NCI-H748 (cell line): Measurements from ENCODE around the gene ZNF337.
"Not testable (repeated sequence)": the region's sequence is repeated elsewhere in the genome, so short reads cannot be mapped to it uniquely, and the experiment has no call there.

Experiments used
- DNase-seq: peaks from one replicate; lab custom pipeline; 2025; ENCODE audit not compliant: unreplicated experiment; lab: John Stamatoyannopoulos, UW

The ZNF337 gene

DNA sequence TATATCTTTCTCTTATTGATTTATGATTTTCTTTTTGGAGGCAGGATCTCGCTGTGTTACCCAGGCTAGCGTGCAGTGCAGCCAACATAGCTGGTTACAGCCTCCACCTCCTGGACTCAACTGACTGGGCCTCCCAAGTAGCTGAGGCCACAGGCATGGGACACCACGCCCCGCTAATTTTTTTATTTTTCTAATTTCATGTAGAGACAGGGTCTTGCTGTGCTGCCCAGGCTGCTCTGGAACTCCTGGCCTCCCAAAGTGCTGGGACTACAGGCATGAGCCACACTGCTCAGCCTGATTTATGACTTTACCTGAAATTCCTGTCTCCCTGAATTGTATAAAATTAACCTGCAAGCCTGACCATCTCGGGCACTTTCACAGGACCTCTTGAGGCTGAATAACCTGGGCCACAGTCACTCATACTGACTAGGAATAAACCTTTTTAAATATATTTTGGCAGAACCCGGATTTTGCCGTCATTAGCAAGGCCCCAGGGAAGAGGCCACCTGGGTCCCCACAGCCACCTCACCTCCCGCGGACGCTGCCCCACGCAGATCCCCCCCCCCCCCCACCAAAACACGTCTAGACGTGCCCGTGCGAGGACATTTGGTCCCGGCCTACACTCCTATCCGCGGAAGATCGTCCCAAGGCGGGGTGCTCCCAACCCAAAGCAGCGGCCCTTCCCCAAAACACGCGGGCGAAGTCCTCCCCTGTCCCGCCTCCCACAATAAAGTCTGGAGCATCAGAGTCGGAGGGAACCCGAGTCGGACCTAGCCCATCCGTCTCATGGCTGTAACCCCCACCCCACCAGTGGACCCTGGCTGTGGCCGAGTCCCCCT is 902 bp downstream of the ZNF337 start:
- peak; percentile 47 for DNase-seq

DNA sequence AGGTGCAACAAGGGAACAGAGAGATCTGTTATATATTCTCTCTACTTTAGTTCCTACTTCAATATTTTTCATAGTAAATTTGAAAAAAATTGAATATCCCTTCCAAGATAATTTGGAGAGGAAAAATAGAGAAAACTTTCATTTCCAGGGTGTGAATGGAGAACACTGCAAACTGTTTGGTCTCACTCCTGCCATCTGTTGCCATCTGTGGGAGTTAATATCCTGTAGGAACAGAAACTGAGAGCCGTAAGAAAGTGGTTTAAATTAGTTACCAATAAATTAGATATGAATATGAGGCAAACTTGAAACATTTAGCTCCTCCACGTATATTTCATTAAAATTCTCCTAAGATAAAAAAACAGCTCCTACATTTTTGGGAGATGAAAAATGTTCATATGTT is 4.2 kb downstream of the ZNF337 start:
- DNase-seq: peak; percentile 13

DNA sequence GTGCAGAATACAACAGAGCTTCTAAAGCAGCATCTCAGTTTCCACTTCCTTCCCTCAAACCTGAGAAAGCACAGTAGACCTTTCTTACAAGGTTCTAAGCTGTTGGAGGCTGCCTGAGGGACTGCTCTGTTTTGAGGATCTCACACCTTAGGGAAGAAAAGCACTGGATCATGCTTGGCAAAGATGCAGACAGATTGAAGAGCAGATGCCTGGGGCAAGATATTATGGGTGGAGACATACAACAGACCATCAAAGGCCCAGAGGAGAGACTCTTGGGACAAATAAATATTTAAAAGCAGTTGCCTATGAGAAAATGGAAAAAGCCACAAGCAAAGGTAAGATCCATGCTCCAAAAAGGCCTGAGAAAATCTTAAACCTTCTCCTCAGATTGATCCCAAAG is 6.2 kb downstream of the ZNF337 start:
- DNase-seq: no peak

DNA sequence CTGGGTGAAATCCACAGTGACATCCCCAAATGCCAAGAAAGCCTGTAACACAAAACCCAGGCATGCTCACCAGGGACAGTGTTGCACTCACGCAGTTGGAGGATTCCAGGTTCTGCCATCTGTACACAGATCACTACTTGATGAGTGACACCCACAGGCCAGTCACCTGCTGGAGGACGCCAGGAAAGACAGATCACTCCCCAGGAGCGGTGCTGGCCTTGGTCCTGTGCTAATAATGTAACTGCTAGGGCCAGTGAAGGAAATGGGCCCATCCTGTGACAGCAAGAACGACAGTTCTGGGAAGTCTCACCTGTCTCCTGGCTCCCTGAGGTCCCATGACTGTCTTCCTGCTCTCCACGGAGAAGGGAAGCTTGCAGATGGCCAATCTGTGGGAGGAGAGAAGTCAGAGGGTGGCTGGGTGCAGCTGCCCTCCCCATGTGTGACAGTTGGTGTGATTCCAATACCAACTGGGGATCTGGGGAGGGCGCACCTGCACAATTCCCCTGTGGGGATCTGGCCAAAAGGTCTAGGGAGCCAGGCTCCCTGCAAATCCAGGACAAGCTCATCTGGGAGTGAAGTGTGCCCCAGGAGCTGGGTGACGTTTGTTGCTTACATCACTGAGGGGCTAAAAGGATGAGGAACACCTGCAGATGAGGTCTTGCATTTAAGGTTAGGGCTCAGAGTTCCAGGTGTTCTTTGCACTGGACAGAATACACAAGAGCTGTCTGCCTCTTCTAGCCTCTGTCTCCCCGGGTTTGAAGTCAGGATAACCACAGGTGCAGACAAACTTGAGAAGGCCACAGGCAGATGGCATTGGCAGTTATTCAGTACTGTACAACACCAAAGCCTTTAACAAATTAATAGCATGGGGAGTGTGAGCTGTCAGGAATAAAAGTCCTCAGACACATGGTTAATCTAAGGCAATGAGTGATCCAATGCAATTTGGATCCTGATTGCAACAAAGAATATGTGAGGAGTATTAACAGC is 10.3 kb downstream of the ZNF337 start:
- DNase-seq: no peak

DNA sequence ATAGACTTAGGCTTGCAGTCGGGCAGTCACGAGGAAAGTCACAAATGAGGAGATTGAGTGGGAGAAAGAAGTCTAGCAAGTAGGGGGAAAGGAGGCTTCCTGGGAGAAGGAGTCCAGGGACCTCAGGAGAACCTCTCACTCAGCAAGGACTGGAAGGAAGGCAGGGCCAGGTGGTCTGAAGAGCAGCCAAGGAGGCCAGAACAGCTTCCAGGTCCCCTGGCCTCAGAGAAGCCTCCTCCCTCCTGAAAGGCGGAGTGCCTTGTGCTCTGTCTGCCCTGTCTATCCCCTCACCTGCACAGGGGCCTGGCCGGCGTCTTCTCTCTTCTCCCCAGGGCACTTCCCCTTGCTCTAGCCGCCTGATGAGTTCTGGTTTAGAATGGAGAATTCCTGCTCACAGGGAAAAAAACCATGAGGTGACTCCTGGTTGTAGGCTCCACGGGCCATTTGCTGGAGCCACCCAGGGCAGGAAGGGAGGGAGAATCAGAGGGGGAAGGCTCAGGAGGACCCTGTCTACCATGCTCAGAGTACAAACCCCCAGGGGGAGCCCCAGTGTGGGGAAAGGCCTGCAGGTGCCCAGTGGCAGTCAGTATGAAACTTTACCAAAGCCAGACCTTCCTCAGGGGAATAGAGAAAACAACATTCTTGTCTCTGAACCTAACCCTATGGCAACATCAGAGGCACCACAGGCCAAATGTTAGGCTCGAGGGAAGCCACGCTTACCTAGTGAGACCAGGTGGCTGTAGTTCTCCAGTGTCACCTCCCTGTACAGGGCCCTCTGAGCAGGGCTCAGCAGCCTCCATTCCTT is 11.2 kb downstream of the ZNF337 start:
- no peak for DNase-seq

DNA sequence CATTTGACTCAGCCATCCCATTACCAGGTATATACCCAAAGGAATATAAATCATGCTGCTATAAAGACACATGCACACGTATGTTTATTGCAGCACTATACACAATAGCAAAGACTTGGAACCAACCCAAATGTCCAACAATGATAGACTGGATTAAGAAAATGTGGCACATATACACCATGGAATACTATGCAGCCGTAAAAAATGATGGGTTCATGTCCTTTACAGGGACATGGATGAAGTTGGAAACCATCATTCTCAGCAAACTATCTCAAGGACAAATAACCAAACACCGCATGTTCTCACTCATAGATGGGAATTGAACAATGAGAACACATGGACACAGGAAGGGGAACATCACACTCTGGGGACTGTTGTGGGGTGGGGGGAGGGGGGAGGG is 12.8 kb downstream of the ZNF337 start:
- not testable (repeated sequence) for DNase-seq

DNA sequence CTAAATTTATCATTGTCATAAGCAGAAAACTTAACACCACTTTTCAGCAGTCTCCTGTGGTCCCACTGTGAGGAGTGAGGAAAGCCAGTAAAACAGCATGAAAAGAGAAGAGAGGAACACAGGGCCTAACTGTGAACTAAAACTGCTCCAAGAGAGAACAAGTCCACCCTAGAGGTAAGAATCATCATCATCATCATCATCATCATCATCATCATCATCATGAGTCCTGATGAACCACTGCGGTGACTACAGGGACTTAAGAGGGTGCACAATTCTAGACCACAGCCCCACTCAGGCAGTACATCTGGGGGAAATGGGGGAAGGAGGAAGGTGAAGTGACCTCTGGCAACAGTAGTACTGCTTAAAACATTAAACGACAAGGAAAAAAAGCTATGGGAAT is 13.6 kb downstream of the ZNF337 start:
- no peak for DNase-seq

DNA sequence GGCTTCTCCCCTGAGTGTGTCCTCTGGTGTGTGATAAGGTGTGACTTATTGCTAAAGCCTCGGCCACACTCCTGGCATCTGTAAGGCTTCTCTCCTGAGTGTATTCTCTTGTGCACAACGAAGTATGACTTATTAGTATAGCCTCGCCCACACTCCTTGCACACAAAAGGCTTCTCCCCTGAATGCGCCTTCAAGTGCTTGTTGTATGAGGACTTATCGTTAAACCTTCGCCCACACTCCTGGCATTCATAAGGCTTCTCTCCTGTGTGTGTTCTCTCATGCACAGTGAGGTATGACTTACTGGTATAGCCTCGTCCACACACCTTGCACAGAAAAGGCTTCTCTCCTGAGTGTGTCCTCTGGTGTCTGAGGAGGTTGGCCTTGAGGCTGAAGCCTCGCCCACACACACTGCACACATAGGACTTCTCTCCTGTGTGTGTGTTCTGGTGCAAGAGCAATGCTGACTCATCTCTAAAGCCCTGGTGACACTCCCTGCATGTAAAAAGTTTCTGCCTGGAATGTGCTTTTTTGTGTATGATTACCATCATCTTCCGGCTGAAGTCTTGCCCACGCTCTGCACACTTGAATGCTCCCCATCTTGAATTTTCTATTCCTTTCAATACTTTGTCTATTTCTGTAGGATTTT is 20.4 kb downstream of the ZNF337 start:
- DNase-seq: no peak

DNA sequence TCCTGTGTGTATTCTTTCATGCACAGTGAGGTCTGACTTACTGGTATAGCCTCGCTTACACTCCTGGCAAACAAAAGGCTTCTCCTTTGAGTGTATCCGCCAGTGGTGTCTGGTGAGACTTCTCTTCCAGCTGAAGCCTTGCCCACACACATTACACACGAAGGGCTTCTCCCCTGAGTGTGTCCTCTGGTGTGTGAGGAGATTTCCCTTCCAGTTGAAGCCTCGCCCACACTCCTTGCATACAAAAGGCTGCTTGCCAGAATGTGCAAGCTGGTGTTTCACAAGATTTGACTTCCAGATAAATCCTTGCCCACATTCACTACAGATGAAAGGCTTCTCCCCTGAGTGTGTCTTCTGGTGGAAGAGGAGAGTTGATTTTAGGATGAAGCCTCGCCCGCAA is 21.5 kb downstream of the ZNF337 start:
- no peak for DNase-seq

DNA sequence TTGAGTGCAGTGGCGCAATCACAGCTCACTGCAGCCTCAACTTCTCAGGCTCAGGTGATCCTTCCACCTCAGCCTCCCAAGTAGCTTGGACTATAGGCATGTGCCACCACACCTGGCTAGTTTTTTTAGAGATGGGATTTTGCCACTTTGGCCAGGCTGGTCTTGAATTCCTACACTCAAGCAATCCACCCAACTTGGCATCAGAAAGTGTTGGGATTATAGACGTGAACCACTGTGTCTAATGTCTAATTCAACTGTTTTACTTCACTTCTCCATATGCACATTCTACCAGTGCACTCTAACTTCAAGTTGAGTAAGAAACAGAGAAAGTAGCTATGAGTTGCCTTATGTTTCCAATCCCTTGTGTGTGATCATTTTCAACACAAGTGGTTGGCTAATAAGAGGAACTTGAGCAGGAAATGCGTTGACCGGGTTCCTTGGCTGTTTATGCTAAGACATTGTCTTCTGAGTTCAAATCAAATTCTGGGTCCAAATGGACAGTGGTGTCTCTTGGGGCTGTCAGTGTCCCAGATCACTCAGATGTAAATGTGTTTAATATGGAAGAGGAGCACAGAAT is 23.9 kb downstream of the ZNF337 start:
- no peak for DNase-seq

DNA sequence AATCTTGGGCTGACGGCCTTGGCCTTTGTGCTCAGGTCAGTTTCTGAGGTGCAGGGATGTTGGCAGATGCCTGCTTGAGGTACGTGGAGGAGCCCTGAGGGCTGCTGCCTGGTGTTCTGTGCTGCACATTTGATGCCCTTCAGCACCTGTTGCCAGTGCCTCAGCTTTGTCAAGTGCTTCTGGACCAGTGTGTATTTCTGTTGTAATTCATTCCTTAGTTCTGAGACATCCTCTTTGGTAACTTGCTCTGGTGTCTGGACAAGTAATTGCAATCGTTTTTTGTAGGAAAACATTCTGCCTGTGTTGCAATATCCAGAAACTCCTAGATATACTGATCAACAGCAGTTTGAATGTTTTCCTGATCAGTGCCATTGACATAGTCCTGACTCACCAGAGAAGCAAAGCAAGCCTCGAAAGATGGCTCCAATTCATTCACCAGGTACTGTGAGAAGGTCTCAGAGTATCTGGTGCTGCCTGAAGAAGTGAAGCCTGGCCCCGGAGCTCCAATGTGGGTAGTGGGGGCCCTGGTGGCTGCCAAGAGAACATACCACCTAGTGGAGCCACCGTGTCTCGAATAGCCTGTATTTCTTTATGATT is 26.7 kb downstream of the ZNF337 start:
- DNase-seq: no peak

DNA sequence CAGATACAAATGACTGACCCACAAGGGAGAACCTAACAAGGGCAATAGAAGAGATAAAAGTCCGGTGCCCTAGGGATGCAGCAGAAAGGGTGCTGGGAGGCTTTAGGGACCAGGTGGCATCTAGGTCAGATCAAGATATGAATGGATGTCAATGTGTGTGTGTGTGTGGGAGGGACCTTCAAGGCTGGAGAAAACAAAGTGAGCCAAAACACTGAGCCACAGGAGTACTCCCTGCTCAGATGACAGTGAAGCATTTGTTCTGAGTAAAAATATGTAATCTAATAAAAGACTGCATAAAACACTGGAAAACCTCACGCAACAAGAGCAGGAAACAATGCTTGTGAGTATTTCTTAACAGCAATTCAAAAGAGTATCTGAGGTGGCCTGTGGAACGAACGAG is 28.2 kb downstream of the ZNF337 start:
- no peak for DNase-seq

DNA sequence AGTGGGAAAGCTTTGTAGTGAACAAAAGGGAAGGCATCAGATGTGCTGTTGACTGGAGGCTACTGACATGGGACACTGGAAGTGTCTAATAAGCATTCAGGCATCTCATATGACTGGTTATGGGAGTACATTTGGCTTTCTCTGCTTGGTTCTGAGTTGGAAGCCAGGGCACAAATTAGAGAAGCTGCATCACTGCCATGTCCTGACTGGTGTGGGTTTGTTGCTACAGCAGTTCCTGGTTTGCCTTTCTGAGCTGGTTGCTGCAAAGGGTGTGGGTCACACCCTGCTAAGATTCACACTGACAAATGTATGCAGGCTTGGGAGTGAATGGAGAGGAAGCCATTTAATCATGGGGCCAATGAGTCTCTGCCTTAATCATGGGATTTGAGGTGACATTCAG is 36.7 kb downstream of the ZNF337 start:
- no peak for DNase-seq

DNA sequence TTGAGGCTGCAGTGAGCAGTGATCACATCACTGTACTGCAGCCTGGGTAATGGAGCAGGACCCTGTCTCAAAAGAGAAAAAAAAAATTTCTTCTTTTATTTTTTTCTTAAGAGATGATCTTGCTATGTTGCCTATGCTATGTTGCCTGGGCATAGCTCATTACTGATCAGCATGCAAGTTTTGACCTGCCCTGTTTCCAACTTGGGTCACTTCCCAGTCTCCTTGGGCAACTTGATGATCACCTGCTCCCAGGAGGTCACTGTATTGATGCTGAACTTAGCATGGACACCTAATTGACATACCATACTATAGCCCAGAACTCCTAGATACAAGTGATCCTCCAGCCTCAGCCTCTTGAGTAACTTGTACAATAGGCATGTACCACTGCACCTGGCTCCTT is 42.2 kb downstream of the ZNF337 start:
- no peak for DNase-seq

DNA sequence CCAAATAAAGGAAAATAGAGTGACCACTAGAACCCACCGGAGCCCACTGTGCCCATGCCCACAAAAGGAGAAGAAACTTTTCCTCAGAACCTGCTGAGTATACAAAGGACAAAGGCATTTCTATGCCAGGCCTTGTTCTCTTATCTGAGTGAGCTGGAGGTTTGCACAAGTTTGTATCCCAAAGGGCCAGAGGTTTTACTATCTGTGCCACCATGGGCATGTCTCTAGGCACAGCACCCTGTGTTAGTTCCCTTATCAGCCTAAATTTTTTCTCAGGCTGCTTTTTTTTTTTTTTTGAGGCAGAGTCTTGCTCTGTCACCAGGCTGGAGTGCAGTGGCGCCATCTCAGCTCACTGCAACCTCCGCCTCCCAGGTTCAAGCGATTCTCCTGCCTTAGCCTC is 43.8 kb downstream of the ZNF337 start:
- not testable (repeated sequence) for DNase-seq

DNA sequence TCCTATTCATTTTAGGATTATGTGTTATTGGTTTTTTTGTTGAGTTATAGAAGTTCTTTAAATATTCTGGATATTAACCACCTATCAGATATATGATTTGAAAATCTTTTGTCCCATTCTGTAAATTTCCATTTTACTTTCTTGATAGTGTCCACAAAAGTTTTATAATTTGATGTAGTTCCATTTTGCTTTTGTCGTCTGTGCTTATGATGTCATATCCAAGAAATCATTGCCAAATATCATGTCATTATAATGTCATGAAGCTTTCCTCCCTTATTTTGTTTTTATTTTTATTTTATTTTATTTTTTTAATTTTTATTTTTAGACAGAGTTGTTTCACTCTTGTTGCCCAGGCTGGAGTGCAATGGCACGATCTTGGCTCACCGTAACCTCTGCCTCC is 51.8 kb downstream of the ZNF337 start:
- no peak for DNase-seq

DNA sequence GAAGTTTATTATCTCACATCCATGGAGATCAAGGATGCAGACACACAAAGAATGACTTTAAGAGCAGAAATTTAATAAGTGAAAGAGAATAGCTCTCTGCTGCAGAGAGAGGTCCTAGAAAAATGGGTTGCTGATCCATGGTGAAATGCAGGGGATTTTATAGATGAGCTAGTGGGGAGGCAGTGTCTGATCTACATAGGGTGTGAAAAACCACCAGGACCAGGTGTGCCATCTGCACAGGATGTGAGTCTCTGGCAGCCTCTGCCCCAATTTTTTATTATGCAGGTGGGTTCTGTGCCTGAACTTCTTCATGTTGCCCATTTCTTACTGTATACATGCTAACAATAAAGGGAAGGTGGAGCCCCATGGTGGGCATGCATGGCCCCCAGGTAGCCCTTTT is 52.9 kb downstream of the ZNF337 start:
- DNase-seq: no peak

DNA sequence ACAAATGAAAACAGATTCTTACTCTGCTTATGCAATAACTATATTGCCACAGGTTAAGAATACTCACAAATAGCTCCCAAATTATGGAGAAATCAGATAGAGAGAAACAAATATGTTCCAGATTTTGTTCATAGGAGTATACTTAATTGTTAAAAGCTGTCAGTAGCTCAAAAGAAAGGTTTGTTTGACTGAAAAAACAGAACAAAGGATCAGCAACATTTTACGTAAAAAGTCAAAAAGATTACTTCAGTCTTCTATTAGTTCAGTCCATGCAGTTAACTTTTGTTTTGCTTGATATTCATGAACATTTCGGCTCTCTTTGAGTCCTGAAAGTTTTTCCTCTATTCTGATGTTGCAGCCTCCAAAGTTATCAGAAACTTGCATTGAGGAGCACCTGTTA is 59.4 kb downstream of the ZNF337 start:
- DNase-seq: no peak

DNA sequence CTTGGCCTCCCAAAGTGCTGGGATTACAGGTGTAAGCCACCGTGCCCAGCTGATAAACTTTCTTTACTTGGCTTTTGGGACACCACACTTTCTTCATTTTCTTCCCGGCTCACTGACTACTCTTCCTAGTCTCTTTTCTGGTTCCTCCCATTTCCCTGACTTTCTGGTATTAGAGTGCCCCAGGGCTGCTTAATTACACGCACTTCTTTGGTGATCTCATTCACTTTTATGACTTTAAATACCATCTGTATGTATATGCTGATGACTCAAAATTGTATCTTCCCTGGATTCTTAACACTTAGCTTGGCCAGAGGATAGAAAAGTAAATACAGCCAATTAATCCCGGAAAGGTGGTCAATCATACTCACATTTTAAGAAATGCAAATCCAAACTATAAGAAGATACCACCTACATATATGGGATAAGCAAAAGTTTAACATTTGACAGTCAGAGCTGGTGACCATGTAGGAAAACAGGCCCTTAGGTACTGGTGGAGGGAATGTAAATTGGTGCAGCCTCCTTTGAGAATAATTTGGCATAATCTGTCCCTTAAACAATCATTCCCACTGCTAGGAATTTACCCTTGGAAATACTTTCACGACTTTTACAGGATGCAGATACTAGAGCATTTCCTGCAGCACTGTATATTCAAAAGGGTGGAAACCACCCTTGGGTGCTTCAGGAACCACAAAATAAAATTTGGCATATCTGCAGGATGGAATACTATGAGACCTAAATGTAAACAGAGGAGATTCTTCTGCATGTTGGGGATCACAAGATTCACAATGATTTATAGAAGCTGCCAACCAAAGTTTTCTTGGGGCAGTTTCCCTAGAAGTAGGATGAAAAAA is 63.5 kb downstream of the ZNF337 start:
- DNase-seq: no peak
